GM21619 (cell line): ENCODE results near the gene PRPF4.
"Not testable (repeated sequence)": the region's sequence is repeated elsewhere in the genome, so short reads cannot be mapped to it uniquely, and the experiment has no call there.

ENCODE experiments used
- ATAC-seq: cut with Tn5 transposase; IDR thresholded peaks from one replicate; pipeline ENCODE4 v1.9.1; 2021; ENCODE audit not compliant: unreplicated experiment

PRPF4 gene

DNA sequence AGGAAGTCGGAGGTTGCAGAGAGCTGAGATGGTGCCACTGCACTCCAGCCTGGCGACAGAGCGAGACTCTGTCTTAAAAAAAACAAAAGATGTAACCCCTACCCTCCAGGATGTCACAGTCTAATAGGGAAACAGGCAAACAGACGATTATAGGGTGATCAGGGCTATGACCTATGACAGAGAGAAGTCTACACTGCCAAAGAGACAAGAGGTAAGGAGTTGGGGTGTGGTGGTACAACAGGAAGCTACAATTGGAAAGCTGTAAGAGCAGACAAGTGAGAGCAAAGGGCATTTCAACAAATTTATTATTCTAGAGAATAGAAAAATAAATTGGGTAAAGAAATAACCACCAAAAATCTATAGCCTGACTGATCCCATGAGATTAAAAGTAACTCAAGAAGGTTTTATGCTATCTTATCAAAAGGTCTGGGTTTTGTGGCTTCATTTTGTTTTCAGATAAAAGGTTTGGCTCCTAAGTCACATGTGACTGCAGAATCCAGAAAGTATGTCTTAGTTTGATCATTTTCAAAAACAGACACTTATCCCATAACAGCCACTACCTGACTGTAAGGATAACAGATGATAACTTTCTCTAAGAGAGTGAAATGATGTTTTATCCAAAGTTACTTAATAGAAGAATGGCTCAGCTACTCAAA is 7.4 kb upstream of the PRPF4 start:
- no peak for ATAC-seq

DNA sequence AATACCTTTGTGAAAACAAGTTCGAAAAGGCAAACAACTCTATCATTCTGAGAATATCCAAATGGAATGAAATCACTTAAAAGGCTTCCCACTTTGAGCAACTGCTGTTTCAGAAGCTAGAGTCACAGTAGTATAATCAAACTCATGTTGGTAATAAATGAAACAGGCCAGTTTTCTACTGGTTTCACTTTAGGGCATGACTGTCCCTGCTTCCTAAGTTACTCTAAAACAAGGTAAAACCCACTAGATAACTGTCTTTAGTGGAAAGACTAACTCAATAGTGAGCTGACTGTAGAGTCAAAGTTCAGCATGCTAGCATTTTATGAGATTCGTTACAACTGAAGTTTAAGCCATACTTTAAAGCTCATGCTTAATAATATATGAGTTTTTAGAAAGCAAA is 6.1 kb upstream of the PRPF4 start:
- ATAC-seq = no peak

DNA sequence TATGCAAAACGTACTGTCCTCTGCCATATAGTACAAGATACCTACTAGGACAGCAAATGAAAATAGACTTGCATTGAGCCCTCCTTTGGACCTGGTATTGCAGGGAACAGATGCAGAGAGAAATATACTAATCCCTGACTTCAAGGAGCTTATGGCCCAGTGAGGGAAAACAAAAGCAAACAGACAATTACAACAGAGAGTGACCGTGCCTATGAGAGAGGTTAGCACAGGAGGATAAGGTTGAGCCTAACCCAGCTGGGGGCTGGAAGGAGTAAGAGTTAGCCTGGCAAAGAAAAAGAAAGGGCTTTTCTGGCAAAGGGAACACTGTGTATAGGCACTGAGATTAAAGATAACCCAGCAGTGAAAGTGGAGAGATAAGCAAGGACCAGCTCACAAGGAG is 5.6 kb upstream of the PRPF4 start:
- ATAC-seq = no peak

DNA sequence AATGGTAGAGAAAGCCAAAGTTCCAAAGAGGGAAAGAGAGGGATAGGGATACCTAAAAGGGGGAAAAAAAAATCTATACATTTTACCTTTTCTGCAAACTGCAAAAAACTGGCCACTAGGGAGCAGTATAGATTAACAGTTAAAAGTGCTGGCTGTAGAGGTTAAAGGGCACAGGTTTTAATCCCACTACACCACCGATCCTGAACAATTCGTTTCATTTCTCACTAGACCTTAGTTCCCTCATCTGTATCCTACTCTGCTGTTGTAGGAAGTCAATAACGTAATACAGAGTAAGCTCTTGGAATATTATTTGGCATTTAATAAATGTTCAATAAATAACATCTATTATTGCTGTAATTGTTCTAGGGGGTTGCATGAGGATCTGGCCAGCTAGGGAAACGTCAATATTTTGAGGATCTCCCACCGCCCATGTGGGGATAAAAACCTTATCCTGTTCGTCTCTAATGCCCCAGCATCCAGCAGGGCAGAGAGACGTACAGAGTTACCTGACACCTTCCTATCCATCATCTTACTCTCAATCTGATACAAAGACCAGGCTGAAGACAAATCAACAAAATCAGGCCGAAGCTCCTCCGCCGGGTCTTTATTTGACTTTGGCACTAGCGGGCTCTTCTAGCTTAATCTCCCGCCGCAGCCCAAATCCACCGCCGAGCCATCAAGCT is 843 bp upstream of the PRPF4 start:
- peak; percentile 3 for ATAC-seq

DNA sequence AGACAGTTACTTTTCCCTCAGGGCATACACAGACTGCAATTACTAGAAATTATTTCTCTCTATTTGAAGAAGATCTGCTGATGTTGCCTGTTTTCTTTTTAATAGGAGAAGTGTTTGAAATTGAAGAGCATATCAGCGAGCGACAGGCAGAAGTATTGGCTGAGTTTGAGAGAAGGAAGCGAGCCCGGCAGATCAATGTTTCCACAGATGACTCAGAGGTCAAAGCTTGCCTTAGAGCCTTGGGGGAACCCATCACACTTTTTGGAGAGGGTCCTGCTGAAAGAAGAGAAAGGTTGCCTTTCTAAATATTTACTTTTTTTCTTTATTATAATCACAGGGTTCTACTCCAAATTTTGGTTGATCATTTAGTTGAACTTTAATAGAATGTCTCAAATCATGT is 3.4 kb downstream of the PRPF4 start:
- ATAC-seq = no peak

DNA sequence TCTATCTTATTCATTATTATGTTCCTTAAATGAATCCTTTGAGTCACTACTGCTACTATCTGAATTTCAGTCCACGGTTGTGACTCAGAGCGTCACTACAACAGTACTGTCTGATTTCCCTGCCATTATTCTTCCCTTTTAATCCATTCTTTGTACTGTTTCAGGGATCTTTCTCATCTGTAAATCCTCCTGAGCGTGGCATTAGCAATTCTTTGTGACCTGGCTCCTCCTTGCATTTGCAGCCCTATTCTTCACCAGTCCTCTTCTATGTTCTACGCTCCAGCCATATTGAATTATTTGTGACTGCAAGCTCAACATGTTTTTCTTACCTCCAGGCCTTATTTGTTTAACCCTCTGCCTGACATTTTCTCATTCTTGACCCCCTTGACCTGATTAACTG is 5.9 kb downstream of the PRPF4 start:
- ATAC-seq = no peak

DNA sequence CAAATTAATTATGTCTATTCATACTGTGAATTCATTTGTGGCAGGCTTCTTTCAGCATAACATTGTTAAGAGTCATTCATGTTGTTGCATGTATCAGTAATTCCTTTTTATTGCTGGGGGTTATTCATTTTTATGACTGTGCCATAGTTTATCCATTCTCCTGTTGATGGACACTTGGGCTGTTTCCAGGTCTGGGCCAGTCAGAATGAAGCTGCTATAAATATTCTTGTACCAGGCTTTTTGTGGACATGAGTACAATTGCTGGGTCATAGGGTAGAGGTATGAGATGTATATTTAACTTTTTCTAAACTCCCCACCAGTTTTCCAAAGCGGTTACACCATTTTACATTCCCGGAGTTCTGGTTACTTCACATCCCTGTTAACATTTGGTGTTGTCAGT is 13.6 kb downstream of the PRPF4 start:
- no peak for ATAC-seq

DNA sequence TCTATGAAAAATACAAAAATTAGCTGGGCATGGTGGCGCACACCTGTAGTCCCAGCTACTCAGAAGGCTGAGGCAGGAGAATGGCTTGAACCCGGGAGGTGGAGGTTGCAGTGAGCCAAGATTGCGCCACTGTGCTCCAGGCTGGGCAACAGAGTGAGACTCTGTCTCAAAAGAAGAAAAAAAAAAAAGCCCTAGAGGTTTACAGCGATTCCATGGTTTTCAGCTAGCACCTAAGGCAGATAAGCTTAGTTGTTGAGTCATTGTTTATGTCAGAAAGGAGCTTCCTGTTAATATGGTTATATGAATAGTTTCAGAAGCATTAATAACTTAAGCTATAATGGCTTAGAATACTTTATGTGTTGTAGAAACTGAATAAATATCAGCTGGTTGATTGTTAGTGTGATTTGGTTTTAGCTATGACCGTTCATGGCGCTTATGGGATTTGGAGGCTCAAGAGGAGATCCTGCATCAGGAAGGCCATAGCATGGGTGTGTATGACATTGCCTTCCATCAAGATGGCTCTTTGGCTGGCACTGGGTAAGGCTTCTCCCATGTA is 14.7 kb downstream of the PRPF4 start:
- ATAC-seq = no peak

DNA sequence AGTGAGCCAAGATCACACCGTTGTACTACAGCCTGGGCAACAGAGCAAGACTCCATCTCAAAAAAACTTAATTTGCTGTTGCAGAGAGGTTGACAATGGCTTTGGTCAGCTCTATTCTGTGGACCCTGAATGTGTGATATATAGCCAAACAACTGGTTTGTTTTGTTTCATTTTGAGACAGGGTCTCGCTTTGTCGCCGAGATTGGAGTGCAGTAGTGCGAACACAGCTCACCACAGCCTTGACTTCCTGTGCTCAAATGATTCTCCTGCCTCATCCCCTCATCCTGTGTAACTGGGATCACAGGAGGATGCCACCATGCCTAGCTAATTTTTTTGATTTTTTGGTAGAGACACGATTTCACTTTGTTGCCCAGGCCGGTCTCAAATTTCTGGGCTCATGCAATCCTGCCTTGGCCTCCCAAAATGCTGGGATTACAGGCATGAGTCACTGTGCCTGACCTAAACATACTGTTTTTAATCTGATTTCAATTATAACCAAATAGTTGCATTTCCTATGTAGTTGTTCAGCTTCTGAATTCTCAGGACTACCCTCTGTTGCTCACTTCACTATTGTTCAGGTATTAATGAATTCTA is 17.9 kb downstream of the PRPF4 start:
- ATAC-seq = no peak

DNA sequence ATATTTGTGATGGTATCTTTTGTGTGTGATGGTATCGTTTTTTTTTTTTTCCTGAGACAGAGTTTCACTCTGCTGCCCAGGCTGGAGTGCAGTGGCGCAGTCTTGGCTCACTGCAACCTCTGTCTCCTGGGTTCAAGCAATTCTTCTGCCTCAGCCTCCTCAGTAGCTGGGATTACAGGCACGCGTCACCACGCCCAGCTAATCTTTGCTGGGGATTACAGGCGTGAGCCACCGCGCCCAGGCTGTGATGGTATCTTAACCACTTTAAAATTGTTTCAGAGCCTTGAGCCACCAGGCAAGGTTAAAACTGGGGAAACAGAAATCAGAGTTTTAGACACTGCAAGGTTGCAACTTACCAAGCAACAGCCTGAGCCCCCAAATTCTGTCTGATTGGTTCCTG is 20.8 kb downstream of the PRPF4 start:
- not testable (repeated sequence) for ATAC-seq

DNA sequence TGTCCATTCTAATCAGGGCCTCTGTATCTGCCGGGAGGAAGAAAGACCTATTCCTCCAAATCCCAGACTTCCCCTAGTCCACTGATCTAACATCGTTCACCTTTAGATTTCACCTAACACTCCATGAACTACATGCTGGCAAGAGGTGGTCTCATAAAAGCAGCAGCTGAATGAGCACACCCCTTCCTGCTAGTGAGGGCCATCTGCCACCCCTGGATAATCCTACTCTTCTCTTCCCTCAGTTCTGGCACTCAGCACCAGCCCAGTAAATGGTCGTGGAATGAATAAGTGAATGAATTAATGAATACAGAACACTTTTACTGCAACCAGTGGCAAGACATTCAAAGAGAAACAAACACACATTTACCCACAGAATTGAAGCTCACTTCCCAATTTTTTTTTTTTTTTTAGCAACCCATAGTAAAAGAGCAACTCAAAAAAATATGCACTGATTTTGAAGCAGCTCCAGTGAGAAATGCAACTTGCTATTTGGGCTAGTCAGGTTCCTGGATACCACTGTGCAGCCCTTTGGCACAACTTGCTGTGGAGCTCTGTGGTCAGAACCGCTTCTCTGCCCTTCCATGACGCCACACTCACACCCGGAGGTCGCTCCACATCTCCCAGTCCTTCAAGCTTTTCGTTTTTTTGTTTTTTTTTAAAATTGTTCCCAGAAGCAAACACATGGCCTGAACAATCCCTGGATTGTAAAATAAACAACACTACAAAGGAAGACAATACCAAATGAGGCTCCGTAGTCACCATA is 21.5 kb downstream of the PRPF4 start:
- no peak for ATAC-seq

DNA sequence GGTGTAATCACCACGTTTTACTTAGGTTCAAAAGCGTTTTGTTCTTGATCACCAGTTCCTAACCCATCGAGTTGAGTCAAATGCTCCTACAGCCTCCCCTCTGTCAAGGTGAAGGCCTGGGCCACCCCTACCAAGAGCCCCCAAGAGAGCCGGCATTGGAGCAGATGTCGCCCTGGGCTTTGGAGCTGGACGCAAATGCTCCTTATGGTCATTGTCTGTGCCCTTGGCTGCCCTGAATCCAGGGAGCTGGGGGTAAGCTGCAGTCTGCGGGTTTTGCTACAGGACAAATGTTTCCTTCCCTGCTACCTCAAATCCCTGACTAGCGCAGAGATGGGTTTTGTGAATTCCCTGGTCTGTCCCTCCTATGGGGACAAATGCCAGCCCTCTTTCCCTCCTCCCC is 22.9 kb downstream of the PRPF4 start:
- no peak for ATAC-seq

DNA sequence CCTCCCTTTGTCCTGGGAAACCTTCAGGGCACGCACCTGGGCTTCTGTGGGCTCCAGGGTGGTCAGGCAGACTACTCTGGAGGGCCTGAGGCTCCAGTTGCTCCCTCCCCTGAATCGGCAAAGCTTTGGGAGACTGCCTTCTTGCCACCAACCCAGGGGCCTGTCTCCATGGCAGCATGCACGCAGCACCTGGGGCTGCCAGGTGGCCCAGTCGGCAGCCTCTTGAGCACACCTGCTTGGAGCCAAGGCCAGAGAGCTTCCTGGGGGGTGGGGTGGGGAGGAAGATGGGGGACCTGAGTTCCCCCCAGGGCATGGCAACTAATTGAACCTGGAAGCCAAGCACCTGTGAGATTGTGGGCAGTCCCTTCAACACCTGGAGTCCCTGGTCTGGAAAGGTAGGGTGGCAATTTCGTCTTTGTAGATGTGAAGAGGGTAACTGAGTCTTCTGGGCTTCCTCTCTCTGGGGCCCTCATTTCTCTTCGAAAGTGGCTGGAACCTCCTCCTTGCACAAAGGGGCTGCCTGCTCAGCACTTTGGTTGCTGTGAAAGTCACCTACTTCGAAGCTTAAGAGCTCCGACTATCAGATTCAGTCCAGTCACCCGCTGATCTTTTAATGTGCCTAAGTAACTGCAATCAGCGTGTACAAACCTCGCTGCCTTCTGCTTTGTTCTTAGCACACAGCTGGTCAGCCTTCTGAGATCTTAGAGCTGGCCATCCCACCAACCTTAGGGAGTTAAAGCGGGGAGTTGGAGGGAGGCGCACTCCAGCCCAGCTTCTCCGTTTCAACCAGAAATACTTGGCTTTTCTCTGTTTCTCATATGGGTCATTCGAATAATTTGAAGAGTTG is 23.7 kb downstream of the PRPF4 start:
- ATAC-seq = no peak

DNA sequence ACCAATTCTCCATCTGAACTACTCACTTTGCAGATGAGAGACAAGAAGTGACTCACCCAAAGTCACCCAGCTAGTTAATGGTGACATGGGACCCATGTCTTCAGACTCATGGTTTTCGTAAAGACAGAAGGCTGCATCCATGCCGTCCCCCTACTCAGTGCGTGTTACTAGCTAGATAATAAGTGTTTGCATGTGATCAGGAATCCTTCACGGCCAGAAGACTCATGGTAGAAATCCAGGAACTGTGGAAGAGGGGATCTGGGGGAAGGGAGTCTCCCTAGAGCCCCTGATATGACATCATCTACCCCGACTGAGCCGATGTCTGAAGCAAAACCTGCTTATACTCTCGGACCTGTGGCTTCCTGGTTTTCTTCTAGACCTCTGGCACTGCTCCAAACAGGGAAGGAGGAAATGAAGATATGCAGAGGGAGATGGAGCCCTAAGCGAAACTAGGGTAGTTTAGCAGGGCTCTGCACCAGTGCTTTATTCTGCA is 24.4 kb downstream of the PRPF4 start:
- ATAC-seq = no peak

DNA sequence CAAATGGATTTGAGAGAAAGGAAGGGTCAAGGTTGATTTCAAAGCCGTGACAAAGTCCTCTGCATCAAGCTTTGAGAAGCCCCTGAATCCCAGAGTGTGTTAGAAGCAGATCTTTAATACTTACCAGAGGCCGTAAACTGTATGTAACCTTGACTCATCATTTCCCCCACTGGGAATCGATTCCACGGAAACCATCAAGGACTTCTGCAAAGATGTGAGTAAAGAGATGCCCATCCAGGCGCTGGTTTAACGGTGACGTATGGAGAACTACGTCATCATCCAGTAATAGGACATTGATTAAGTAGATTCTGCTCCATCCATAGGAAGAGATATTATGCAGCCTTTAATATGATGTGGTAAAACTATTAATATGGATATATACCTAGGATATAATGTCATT is 26.1 kb downstream of the PRPF4 start:
- no peak for ATAC-seq

DNA sequence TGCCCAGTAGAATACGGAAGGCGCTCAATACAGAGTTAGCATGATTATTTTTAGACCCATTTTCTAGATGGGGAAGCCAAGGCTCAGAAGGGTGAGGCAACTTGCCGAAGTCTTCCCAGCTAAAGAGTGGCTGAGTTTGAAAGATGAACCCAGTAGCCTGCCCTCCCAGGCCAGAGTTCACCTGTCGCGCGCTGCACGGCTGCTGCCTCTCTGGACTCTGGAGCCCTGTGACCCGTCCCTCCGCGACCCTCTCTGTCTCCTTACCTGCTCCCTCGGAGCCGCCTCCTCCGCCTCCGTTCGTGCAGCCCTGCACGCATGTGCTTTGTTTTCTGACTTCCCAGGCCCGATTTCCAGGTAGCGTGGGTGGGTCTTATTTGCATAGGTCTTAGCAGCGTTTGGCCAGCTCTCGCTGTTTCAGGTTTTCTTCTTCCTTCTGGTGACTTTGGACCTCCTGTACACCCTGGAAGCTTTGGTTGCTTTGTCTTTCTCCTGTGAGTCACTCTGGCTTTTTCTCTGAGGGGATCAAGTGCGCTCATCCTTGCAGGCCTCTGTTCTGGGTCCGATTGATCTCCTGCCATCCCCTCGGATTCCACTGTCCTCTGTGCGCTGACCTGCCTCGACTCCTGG is 27.4 kb downstream of the PRPF4 start, which contains the start of gene RNF183:
TSS of gene RNF183 (minus strand) at position 585 of the 627 bp plus-strand sequence. CDS start 5,192 bp downstream, outside the sequence.
- no peak for ATAC-seq

DNA sequence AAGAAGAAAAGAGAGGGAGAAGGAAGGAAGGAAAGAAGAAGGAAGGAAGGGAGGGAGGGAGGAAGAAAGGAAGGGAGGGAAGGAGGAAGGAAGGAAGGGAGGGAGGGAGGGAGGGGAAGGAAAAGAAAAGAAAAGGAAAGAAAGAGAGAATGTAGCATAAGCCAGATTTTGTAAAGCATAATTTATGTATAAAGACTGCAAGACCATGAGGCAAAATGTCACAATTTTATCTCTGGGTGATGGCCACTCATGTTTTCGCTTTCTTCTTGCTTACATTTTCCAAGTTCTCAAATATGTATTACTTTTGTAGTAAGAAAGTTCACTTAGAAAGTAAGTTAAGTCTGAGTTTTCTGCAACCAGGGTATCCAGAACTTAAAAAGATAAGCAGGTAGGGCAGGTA is 31.1 kb downstream of the PRPF4 start:
- no peak for ATAC-seq

DNA sequence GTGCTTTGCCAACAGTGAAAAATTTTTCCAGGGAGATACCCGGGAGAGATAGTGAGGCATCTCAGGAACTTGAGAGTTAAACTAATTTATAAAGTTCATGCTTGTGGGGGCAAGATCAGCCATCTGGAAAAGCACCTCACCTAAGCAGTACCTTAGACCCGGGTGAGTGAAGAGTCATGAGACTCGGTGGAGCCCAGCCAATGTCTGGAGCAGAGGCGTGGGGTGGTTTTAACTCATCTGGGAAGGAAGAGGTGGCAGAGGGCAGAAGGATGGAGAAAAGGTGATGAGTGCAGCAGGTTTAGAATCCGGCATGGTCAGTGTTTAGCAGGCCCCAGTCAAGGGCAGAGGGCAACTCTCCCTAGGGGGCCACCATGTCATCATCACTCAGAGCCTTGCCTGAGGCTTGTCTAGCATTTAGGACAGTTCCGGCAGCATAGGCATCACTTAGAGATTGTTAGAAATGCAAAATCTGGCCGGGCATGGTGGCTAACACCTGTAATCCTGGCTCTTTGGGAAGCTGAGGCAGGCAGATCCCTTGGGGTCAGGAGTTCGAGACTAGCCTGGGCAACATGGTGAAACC is 32.0 kb downstream of the PRPF4 start:
- no peak for ATAC-seq

DNA sequence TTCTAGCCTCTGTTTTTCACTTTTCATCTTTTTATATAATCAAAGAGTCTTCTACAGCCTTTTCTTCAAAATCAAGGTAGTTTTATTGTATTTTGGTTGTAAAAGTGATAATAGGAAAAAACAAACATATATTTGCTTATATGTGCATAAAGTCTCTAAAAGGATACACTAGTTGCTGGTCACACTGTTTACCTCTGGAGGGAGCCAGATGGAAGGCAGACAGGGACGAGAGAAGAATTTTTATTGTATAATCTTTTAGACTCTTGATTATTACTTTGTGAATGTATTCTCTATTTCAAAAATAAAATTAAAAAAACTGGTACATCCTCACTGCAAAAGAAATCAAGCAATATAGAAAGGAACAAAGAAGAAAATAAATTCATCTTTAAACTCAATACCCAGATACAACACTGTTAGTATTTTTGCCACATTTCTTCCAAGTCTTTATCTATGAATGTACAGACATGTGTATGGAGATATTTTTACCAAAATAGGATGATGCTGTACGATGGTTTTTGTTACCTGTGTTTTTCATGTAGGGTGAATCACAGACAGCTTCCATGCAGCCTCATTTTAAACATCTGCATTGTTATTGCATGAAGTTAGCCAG is 33.9 kb downstream of the PRPF4 start:
- ATAC-seq = no peak
